Activated CD4-positive, alpha-beta T cell treated with anti-CD3 and anti-CD28 coated beads, Interleukin-2, Interleukin-6, amounts not matched to agents 100 ng/mL and 50 ng/mL, durations not matched to agents 16 hours and 8 hours (primary cell): ENCODE results near the gene PKP2.

Source experiments
- DNase-seq: peaks from one replicate; pipeline ENCODE4 v3.0.0-alpha.2; 2020

Gene PKP2

GRCh38 chr12:32896432-32897280, at the start of gene PKP2:
Gene PKP2, minus strand, starts transcription at chr12:32896777. Its CDS starts 46 bp downstream, at chr12:32896731.
- DNase-seq = no peak

GRCh38 chr12:32944195-32944594, 47.6 kb upstream of the PKP2 start:
- DNase-seq = no peak

DNA sequence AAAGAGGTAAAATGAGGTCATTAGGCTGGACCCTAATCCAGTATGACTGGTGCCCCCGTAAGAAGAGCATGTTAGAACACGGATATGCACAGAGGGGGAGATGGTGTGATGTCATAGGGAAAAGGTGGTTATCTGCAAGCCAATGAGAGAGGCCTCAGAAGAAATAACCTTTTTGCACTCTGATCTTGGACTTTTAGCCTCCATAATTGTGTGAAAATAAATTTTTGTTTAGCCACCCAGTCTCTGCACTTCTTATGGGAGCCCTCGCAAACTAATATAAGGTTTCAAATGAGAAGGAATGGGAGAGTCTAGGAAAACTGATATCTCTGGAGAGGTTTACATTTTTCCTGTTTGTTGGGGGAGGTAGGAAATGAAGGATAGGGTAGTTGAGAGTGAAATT, 43.2 kb upstream of the PKP2 start:
- no peak for DNase-seq

DNA sequence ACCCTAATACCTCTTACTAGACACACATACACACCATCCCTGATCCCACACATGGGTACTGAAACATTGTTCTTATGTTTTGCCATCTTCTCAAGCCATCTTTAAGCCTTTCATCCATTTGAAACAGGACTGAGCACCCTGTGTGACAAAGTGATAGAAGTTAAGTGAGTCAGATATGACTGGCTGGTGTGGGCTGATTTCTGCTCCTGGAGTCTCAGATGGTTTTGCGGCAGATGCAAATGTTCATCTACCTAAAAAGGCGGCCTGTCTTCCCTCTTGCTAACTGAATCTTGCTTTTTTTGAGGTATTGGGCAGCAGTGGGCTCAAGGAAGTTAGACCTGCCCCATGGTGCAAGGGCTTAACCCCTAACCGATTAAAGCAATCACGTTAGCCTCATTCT, 30.4 kb upstream of the PKP2 start:
- DNase-seq = no peak

DNA sequence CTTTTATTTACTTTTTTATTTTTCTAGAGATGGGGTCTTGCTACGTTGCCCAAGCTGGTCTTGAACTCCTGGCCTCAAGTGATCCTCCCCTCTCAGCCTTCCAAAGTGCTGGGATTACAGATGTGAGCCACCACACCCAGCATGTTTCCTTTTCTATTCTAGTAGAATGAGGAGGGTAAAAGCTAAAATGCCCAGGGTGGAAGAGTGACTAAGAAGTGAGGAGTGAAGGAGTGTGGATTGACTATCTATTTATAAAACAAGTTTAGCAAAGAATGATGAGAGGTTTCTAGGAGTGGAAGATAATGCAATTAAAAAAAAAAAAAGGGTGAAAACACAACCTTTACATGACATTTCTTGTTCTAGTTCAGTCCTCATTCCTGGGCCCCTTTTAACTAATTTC, 29.8 kb upstream of the PKP2 start:
- DNase-seq = no peak

GRCh38 chr12:32922546-32923297, 26.1 kb upstream of the PKP2 start:
- DNase-seq = no peak

DNA sequence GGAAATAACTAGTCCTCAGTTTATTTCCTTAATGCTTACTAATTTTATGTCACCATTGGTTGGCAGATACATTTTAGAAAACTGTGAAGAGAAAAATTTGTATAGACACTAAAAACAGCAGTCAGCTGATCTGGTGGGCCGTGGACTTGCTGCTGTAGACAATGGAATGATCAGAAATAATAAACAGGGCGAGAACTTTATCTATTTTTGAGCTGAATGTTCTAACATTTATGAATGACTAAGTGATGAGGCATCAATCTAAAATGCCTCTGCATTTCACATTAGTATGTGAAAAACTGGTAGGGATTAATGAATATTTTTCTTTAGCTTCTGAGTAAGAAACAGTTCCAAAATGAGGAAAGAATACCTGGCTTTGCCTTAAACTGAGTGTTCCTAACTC, 24.8 kb upstream of the PKP2 start:
- no peak for DNase-seq

DNA sequence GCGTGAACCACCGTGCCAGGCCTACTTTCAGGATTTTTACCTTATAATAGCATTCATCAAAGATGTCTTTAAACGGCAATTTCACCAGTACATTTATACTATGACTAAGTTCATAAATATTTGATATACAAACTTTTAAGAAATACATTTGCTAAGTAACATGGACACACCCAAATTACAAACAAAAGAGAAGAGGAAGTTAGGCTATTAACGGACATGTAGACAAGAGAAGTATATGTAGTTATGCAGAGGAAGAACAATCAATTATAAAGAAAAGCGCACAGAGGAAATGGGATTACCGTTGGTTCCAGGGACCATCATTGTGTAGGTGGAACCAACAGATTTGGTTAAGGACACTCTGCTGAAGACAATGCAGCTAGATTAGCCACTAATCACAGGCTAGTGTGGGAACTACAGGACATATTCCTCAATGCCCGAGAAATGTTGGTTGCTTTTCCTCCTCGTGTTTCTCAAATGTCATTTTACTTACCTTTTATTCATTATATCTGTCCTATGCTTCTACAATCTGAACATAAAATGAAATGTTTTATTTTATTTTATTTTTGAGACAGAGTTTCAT, 24.0 kb upstream of the PKP2 start:
- no peak for DNase-seq

DNA sequence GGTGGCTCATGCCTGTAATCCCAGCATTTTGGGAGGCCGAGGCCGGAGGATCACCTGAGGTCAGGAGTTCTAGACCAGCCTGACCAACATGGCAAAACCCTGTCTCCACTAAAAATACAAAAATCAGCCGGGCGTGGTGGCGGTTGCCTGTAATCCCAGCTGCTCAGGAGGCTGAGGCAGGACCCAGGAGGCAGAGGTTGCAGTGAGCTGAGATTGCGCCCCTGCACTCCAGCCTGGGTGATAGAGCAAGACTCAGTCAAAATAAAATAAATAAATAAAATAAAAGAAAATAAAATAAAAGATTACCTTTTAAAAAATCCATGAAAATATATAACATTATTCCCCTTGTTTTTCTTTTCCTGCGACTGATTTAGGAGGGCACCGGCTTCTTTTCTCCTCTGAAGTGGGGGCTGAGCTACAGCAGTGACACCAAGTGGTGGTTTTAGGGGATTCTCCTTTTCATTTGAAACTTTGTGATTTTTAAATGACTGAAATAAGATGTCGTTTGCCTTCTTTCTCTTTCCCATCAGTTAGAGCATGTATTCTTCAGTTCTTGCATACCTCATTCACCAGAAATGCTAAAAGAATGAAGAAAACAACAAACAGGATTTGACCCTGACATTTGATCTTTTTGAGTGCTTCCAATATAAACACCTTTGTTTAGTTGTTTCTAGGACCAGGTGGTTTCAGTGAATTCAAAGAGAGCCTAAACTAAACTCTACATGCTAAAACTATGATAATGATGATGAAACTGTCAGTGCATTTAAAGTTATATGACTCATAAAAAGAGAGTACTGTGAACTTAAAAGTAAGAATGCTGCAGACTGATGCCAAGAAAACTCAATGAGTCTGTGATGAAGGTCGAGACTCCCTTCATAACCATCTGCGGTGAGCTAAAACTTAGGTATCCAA, 22.6 kb upstream of the PKP2 start:
- no peak for DNase-seq

DNA sequence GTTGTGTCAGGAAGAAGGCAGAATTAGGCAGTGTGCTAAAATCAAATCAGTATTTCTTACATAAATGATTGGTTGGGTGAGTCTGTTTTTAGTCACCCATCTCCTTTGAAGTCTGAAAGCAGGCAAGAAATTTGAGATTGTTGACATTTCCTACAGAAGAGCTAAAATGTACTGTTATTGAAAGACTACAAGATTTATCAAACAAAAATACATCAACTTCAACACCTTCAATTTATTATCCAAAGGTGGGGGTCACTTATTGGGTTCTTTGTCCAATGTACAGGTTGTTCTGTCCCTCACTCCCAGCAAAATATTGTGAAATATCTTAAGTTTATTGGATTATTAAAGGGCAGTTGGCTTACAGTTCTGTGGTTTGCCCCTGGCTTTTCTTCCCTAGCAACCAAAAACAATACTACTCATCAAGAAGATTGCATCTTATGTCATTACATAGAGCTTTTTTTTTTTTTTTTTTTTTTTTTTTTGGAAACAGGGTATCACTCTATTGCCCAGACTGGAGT, 20.6 kb upstream of the PKP2 start:
- no peak for DNase-seq

- no peak for DNase-seq
Observed at GRCh38 chr12:32907898-32908476, 11.4 kb upstream of the PKP2 start.

DNA sequence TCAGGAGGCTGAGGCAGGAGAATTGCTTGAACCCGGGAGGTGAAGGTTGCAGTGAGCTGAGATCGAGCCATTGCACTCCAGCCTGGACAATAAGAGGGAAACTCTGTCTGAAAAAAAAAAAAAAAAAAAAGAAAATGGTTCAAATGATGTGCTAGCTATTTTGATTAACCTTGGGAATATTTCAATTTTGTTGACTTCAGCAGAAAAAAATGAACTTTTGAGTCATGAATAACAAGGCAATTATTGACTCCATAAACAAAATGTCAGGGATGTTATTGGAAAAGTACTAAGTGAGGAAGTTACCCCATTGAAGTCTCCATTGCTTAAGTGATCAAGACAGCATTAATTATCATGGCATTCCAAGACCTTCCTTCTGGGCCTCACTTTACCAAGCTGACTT, 10.6 kb upstream of the PKP2 start:
- DNase-seq = no peak

GRCh38 chr12:32906399-32907165, 10.0 kb upstream of the PKP2 start:
- DNase-seq = peak; percentile 58

DNA sequence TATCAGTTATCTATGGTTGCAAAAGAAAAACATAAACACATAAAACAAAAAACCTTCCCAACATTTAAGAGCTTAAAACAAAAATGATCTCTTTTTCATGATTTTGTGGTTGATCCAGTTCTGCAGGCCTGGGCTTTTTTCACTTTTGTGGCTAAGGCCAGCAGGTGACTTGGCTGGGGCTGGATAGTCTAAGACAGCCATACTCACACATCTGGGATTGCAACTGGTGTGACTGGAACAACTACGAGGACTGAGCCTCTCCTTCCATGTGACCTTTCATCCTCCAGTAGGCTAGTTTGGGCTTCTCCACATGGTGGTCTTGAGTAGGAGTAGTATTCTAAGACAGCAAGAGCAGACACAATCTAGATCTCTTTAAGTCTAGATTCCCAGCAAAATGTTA, 7.2 kb upstream of the PKP2 start:
- no peak for DNase-seq

- no peak for DNase-seq
Observed at GRCh38 chr12:32903318-32903717, 6.7 kb upstream of the PKP2 start.

GRCh38 chr12:32902287-32902997, 5.9 kb upstream of the PKP2 start:
- no peak for DNase-seq

DNA sequence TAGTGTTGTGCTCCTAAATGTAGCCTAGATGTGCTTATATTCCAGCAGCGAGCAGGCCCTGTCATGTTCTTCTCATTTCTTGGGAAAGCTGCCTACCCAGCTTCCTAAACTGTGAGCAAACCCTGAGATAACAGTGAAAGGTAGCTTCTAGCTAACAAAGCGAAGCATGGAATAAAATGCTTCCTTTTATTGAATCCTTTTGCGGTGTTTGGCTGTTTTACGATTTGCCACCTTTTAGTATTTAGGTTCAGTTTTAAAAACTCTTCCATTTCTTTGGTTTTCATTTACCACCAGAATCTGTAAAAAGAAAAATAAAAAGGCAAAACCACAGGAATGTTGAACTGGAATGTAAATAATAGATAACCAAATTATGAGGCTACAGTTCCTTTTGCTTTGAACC, 5.0 kb upstream of the PKP2 start:
- DNase-seq = no peak

DNA sequence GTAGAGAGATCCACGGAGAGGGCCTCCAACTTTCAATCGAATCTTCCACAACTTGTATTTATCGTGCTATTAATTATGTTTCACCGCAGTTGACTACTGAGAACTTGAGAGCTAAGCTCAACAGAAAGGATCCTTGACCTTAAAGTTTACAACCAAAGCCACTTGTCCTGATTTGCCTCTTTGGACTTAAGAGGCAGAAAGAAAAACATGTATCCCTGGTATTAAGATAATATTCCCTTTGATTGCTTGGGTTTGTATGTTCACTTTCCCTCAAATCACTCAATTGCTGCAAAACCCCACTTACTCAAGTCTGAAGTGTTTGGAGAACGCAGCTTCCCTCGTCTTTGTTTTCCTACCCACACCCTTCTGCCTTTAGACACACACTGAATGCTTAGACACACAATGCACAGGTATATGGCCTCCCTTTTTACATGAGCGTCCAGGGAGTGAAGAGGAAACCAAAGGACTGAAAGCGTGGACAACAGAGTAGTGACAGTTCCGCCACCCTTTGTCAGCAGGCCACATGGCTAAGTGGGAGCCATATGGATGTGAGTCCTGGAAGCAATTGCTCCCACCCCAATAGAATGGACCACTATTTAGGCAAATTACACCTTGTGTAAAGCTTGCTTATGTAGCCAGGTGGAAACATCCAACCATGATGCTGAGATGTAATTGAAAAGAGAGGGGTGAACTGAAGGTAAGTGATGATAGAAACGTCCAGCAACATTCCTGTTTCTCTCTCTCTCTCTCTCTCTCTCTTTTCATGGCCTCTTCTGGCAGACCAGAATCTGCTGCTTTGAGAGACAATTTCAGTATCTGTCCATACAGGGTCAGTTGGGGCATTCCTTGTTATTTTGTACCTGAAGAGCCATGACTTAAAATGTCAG, 1.4 kb upstream of the PKP2 start:
- DNase-seq = no peak

GRCh38 chr12:32897281-32897610, 669 bp upstream of the PKP2 start:
- DNase-seq = no peak
